ENCODE data around the gene DPT. TPM values are rescaled to one million over a fixed set of nuclear protein-coding genes. Genes with fewer than 3 reads are reported as not detected.

Gene DPT
- total RNA-seq, 1 donor: 4.3 TPM

GRCh38 chr1:168687816-168688215 lies 41.2 kb downstream of the DPT start:
- H3K27ac ChIP-seq (ENCODE audit: low read depth, low read length): no peak overlapping the region
- no peaks in the 10 kb centered on the region for H3K36me3 ChIP-seq (ENCODE audit: insufficient read depth, low read length)
- H3K4me2 ChIP-seq (ENCODE audit: insufficient read depth, low read length): no peak overlapping the region

GRCh38 chr1:168686666-168687065 lies 42.3 kb downstream of the DPT start:
- Histone ChIP-seq H3K27me3 (ENCODE audit: insufficient read depth, low read length) (no peaks in the 10 kb centered on the region), H3K27ac (ENCODE audit: low read depth, low read length) (no peak overlapping the region), H3K36me3 (ENCODE audit: insufficient read depth, low read length) (no peaks in the 10 kb centered on the region), H3K9me3 (ENCODE audit: low read depth, low read length) (no peaks in the 10 kb centered on the region), H4K20me1 (ENCODE audit: insufficient read depth, low read length) (no peaks in the 10 kb centered on the region), H3K4me2 (ENCODE audit: insufficient read depth, low read length) (no peak overlapping the region), H3K79me2 (ENCODE audit: insufficient read depth, low read length) (no peaks in the 10 kb centered on the region), H3K4me3 (ENCODE audit: insufficient read depth, low read length) (no peak overlapping the region), H2AFZ (ENCODE audit: low read length) (no peak overlapping the region), H3K4me1 (ENCODE audit: insufficient read depth, low read length) (no peaks in the 10 kb centered on the region)
- no peak for DNase-seq (ENCODE audit: insufficient read length, low spot score, missing footprints)
- TF ChIP-seq CTCF (IDR thresholded peaks at IDR 0.05; ENCODE audit: extremely low read depth, low read depth, low read length): no peak

More at GRCh38 chr1:168687816-168688215, 41.2 kb downstream of the DPT start:
- Histone ChIP-seq H3K4me3 (ENCODE audit: insufficient read depth, low read length) (no peak overlapping the region), H3K4me1 (ENCODE audit: insufficient read depth, low read length) (no peaks in the 10 kb centered on the region), H3K27me3 (ENCODE audit: insufficient read depth, low read length) (no peaks in the 10 kb centered on the region), H3K9me3 (ENCODE audit: low read depth, low read length) (no peaks in the 10 kb centered on the region), H2AFZ (ENCODE audit: low read length) (no peak overlapping the region), H3K79me2 (ENCODE audit: insufficient read depth, low read length) (no peaks in the 10 kb centered on the region), H4K20me1 (ENCODE audit: insufficient read depth, low read length) (no peaks in the 10 kb centered on the region)
- DNase-seq (ENCODE audit: insufficient read length, low spot score, missing footprints): no peak
- TF ChIP-seq CTCF (IDR thresholded peaks at IDR 0.05; ENCODE audit: extremely low read depth, low read depth, low read length): no peak

DNA sequence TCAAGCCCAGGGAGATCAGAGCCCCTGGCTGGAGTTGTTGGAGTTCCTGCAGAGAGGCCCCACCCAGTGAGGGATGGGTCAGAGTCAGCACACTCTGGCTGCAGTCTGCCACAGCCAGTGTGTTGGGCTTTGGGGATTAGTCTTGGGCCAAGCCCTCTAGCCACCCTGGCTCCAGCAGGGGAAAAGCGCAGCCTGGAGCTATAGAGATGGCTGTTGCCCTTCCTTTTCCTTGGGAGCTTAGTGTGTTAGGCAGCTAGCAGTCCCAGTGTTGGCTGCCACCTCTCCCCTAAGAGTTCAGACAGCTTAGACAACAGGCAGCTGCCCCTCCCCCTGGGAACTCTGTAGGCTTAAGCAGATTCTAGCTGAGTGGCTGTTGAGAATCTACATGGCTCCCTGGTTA lies 45.1 kb downstream of the DPT start:
- Histone ChIP-seq H2AFZ (ENCODE audit: low read length) (no peak overlapping the region), H3K4me3 (ENCODE audit: insufficient read depth, low read length) (no peak overlapping the region), H3K4me2 (ENCODE audit: insufficient read depth, low read length) (no peak overlapping the region), H3K9me3 (ENCODE audit: low read depth, low read length) (no peaks in the 10 kb centered on the region), H3K79me2 (ENCODE audit: insufficient read depth, low read length) (no peaks in the 10 kb centered on the region), H3K27me3 (ENCODE audit: insufficient read depth, low read length) (no peaks in the 10 kb centered on the region), H4K20me1 (ENCODE audit: insufficient read depth, low read length) (no peaks in the 10 kb centered on the region), H3K4me1 (ENCODE audit: insufficient read depth, low read length) (no peaks in the 10 kb centered on the region), H3K27ac (ENCODE audit: low read depth, low read length) (no peak overlapping the region), H3K36me3 (ENCODE audit: insufficient read depth, low read length) (no peaks in the 10 kb centered on the region)
- TF ChIP-seq CTCF (IDR thresholded peaks at IDR 0.05; ENCODE audit: extremely low read depth, low read depth, low read length): no peak
- no peak for DNase-seq (ENCODE audit: insufficient read length, low spot score, missing footprints)

GRCh38 chr1:168676861-168677260 lies 52.1 kb downstream of the DPT start:
- H4K20me1 ChIP-seq (ENCODE audit: insufficient read depth, low read length): no peaks in the 10 kb centered on the region
- no peaks in the 10 kb centered on the region for H3K79me2 ChIP-seq (ENCODE audit: insufficient read depth, low read length)
- no peak for DNase-seq (ENCODE audit: insufficient read length, low spot score, missing footprints)
- H3K9me3 ChIP-seq (ENCODE audit: low read depth, low read length): no peaks in the 10 kb centered on the region
- no peaks in the 10 kb centered on the region for H3K36me3 ChIP-seq (ENCODE audit: insufficient read depth, low read length)
- H3K4me1 ChIP-seq (ENCODE audit: insufficient read depth, low read length): no peaks in the 10 kb centered on the region
- no peak overlapping the region for H3K4me2 ChIP-seq (ENCODE audit: insufficient read depth, low read length)
- H3K27ac ChIP-seq (ENCODE audit: low read depth, low read length): no peak overlapping the region
- no peak overlapping the region for H2AFZ ChIP-seq (ENCODE audit: low read length)
- no peaks in the 10 kb centered on the region for H3K27me3 ChIP-seq (ENCODE audit: insufficient read depth, low read length)
- no peak for TF ChIP-seq CTCF (IDR thresholded peaks at IDR 0.05; ENCODE audit: extremely low read depth, low read depth, low read length)
- H3K4me3 ChIP-seq (ENCODE audit: insufficient read depth, low read length): no peak overlapping the region
